Measurements from ENCODE around the gene SLC24A4. TPM values are rescaled to one million over a fixed set of nuclear protein-coding genes. Genes with fewer than 3 reads are reported as not detected.

The SLC24A4 gene
- total RNA-seq, 6 donors from 2014 or later: 0.49 to 5.7 (median 2.0) TPM

DNA sequence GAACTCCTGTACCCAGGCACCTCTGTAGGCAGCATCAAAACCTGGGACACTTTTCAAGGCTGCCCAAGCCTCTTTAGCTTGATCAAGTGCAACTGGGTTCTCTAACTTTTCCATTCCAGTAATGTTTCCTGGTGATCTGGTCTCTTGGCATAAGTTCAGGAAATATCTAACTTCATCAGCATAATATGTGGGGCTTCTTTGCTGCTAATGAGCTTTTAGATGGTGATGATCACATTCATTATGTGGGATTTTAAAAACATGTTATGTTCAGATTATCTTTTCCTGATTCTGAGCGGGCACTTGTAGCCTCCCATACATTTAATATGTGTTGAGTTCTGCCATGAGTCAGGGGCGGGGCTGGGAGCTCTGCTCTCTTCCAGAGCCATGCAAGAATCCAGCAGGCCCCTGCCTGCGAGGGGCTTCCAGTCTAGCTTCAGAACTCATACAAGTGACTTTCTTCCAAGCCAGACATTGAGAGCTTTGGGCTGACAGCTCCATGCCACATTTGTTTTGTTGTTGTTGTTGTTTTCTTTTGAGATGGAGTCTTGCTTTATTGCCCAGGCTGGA is 151.1 kb downstream of the SLC24A4 start:
- peak overlapping the region in 2 of 4 donors; percentile 18 to 48 for H3K27ac ChIP-seq
- no peak for DNase-seq
- 90 to 97% methylated on average over 3 of the region's 3 CpGs for WGBS, 2 donors
- no peak overlapping the region for H3K4me3 ChIP-seq
- TF ChIP-seq EP300 (IDR thresholded peaks at IDR 0.05) (no peak), POLR2A (IDR thresholded peaks at IDR 0.05) (no peak), POLR2AphosphoS5 (IDR thresholded peaks at IDR 0.05) (no peak)
- TF ChIP-seq, protein P1, sequence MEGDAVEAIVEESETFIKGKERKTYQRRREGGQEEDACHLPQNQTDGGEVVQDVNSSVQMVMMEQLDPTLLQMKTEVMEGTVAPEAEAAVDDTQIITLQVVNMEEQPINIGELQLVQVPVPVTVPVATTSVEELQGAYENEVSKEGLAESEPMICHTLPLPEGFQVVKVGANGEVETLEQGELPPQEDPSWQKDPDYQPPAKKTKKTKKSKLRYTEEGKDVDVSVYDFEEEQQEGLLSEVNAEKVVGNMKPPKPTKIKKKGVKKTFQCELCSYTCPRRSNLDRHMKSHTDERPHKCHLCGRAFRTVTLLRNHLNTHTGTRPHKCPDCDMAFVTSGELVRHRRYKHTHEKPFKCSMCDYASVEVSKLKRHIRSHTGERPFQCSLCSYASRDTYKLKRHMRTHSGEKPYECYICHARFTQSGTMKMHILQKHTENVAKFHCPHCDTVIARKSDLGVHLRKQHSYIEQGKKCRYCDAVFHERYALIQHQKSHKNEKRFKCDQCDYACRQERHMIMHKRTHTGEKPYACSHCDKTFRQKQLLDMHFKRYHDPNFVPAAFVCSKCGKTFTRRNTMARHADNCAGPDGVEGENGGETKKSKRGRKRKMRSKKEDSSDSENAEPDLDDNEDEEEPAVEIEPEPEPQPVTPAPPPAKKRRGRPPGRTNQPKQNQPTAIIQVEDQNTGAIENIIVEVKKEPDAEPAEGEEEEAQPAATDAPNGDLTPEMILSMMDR (IDR thresholded peaks at IDR 0.05): no peak
- H3K36me3 ChIP-seq: no peaks in the 10 kb centered on the region
- no peaks in the 10 kb centered on the region for H3K9me3 ChIP-seq
- no peaks in the 10 kb centered on the region for H3K27me3 ChIP-seq
- H3K4me1 ChIP-seq: peaks cover 14 to 24% (median 18%) of the 10 kb centered on the region in 4 donors
- no peak for ATAC-seq (ENCODE audit: low FRiP score in 2 of 2)

DNA sequence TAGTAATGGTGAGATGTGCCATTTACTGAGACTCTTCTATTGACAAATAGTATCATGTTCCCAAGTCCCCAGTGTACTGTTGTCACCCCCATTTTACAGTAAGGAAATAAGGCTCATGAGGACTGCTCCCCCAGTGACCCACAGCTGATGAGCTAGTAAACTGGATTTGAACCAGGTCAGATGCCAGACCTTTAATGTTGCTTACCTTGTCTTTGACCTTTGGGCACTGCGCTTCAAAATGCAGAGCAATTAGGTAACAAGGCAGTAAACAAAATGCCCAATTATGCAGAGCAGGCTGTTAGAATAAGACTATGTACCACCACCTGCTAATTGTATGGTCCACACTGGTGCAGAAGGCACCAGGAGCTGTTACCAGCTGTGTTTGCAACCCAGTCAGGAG is 152.1 kb downstream of the SLC24A4 start:
- WGBS, 2 donors: 80 to 100% methylated on average over 1 of the region's 1 CpG
- no peaks in the 10 kb centered on the region for H3K36me3 ChIP-seq
- no peak overlapping the region for H3K4me3 ChIP-seq
- H3K27me3 ChIP-seq: no peaks in the 10 kb centered on the region
- TF ChIP-seq POLR2AphosphoS5 (IDR thresholded peaks at IDR 0.05) (no peak), EP300 (IDR thresholded peaks at IDR 0.05) (no peak), POLR2A (IDR thresholded peaks at IDR 0.05) (no peak)
- TF ChIP-seq, protein P1 (IDR thresholded peaks at IDR 0.05): no peak
- DNase-seq (no peak), ATAC-seq (ENCODE audit: low FRiP score in 2 of 2) (no peak)
- no peaks in the 10 kb centered on the region for H3K9me3 ChIP-seq
- peaks cover 14 to 24% (median 18%) of the 10 kb centered on the region in 4 donors for H3K4me1 ChIP-seq
- peak overlapping the region in 3 of 4 donors; percentile 44 to 60 (median 56) for H3K27ac ChIP-seq

DNA sequence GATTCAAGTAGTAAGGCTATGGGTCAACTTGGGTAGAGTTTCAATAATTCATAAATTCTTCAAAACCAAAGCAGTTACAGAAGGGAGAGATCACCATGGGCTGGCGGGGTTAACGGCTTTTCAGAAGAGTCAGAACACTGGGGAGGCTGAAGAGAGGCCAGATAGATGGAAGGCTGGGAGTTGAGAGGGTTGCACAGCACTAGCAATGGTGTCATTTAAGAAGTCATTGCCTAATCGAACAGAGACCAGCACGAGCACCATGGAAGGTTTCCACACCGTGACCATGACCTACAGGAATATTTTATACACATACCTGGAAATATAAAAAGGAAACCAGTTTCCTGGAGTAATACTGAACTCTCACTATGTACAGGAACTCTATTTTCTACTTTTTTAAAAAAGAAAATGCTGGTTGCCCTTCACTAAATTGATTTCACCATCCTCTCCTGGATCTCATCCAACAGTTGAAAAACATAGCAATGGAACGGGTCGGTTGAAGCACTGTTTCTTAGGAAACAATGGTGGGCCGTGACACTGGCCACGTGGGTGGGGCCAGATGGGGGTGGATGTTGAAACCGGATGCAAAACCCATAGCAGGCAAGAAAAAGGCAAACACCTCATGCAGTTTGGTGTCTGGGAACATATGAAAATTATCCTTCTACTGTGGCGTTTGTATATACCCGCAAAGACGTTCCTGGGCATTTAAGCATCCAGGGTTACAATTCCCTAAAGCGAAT is 152.7 kb downstream of the SLC24A4 start:
- DNase-seq (peak in 1 of 2 donors; percentile 59), ATAC-seq (ENCODE audit: low FRiP score in 2 of 2) (peak in 1 of 2 donors; percentile 74)
- Histone ChIP-seq H3K4me1 (peaks cover 14 to 24% (median 18%) of the 10 kb centered on the region in 4 donors), H3K4me3 (no peak overlapping the region), H3K27me3 (no peaks in the 10 kb centered on the region), H3K27ac (peak overlapping the region in 3 of 4 donors; percentile 44 to 60 (median 56)), H3K36me3 (no peaks in the 10 kb centered on the region), H3K9me3 (no peaks in the 10 kb centered on the region)
- TF ChIP-seq POLR2A (IDR thresholded peaks at IDR 0.05) (no peak), POLR2AphosphoS5 (IDR thresholded peaks at IDR 0.05) (peak; percentile 44 to 70)
- 48 to 56% methylated on average over 14 of the region's 14 CpGs for WGBS, 2 donors

DNA sequence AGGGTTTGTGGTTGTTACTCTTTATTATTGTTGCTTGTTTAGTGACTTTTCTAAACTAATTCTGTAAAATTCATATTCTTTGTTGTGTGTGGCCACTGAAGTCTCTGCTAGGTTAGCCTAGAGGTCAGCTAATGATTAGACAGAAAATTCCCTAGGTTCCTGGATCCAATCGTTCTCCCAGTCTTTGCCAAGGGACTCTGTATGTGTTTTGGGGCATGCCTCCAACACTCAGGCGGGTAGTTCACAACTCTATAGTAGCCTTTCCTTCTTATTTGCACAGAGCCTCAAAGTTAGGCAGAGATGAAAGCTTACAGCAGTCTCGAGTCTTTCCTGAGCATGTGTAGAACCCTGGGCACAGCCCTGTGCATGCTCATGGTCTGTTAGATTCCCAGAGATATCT is 157.9 kb downstream of the SLC24A4 start:
- WGBS, 2 donors: 75 to 77% methylated on average over 3 of the region's 3 CpGs
- no peak for TF ChIP-seq EP300 (IDR thresholded peaks at IDR 0.05)
- no peak for TF ChIP-seq POLR2AphosphoS5 (IDR thresholded peaks at IDR 0.05)
- TF ChIP-seq POLR2A (IDR thresholded peaks at IDR 0.05): no peak
- TF ChIP-seq, protein P1 (IDR thresholded peaks at IDR 0.05): no peak
- Histone ChIP-seq H3K27ac (no peak overlapping the region), H3K27me3 (no peaks in the 10 kb centered on the region), H3K4me1 (peaks cover 15% of the 10 kb centered on the region in 4 donors), H3K9me3 (no peaks in the 10 kb centered on the region), H3K4me3 (no peak overlapping the region), H3K36me3 (no peaks in the 10 kb centered on the region)
- ATAC-seq (ENCODE audit: low FRiP score in 2 of 2): no peak
- no peak for DNase-seq

DNA sequence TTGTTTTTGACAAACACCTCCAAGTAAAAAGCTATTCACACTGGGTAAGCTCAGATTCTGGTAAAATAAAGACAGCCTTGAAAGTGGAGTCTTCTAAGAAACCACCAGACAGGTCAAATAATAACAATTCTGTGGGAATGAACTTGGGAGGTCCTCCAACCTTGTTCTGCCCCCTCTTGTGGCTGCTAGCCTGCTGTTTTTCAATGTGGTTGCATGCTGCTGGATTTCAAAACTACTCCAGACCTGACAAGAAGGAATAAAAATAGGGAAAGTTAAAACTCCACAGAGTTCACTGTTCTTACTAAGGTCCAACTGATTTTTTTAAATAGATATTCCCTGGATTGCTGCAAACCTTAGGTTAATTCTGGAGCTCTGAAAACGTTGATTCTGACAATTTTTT is 158.4 kb downstream of the SLC24A4 start:
- DNase-seq (peak in 1 of 2 donors; percentile 12), ATAC-seq (ENCODE audit: low FRiP score in 2 of 2) (no peak)
- TF ChIP-seq POLR2AphosphoS5 (IDR thresholded peaks at IDR 0.05) (no peak), EP300 (IDR thresholded peaks at IDR 0.05) (no peak), POLR2A (IDR thresholded peaks at IDR 0.05) (no peak)
- TF ChIP-seq, protein P1 (IDR thresholded peaks at IDR 0.05): no peak
- Histone ChIP-seq H3K27me3 (no peaks in the 10 kb centered on the region), H3K4me3 (no peak overlapping the region), H3K36me3 (no peaks in the 10 kb centered on the region), H3K27ac (no peak overlapping the region), H3K4me1 (peaks cover 10 to 13% (median 11%) of the 10 kb centered on the region in 4 donors), H3K9me3 (no peaks in the 10 kb centered on the region)
- WGBS, 2 donors: 27 to 53% methylated on average over 1 of the region's 1 CpG

Measured in upper lobe of left lung (tissue), 6 donors.